H1 (cell line): Measurements from ENCODE around the gene KLHL29. TPM values are rescaled to one million over a fixed set of nuclear protein-coding genes. Genes with fewer than 3 reads are reported as not detected.

Experiments
- CTCF ChIA-PET: fragments of 300-600 bp; sonication (Branson Sonifier 250); formaldehyde crosslinking; loops from one replicate; lab custom pipeline; 2021; ENCODE audit not compliant: partially characterized antibody; lab: Charles Lee
- POLR2A ChIA-PET: fragments of 300-600 bp; sonication (Branson Sonifier 250); formaldehyde crosslinking; loops from one replicate; lab custom pipeline; 2021; ENCODE audit warnings: inconsistent platforms; ENCODE audit not compliant: partially characterized antibody; lab: Charles Lee
- DNase-seq, 2 experiments: peaks; one replicate each; pipeline versions ENCODE4 v3.0.0 to v3.0.0-alpha.2; 2010 to 2022; ENCODE audit warnings: low spot score in 2 of 2, low read depth in 1 of 2, mixed read lengths in 1 of 2
- FAIRE-seq: peaks from 2 replicates; lab custom pipeline; 2011; peaks lifted over from hg19 to GRCh38; lab: Jason Lieb, UNC
- H2AFZ ChIP-seq: 2 replicates; pipeline ENCODE4 v1.8.1; 2012; ENCODE audit warnings: low read length, inconsistent platforms
- H2AK5ac ChIP-seq: 2 replicates; pipeline ENCODE4 v1.6.1; 2013; ENCODE audit warnings: low read depth, low read length
- H2BK120ac ChIP-seq: replicated peaks from 2 replicates; pipeline ENCODE3; 2013; ENCODE audit warnings: low read depth, low read length, inconsistent platforms
- H2BK12ac ChIP-seq: 2 replicates; pipeline ENCODE4 v1.6.1; 2013; ENCODE audit warnings: low read depth, low read length
- H2BK15ac ChIP-seq: 2 replicates; pipeline ENCODE4 v1.6.1; 2013; ENCODE audit warnings: low read length
- H2BK20ac ChIP-seq: 2 replicates; pipeline ENCODE4 v1.6.1; 2013; ENCODE audit warnings: low read length
- H2BK5ac ChIP-seq: 2 replicates; pipeline ENCODE4 v1.6.1; 2013; ENCODE audit warnings: low read depth, low read length
- H3K14ac ChIP-seq: 2 replicates; pipeline ENCODE4 v1.6.1; 2013; ENCODE audit warnings: inconsistent platforms; ENCODE audit not compliant: insufficient read length
- H3K18ac ChIP-seq: 2 replicates; pipeline ENCODE4 v1.6.1; 2013; ENCODE audit warnings: low read length; ENCODE audit errors: extremely low read depth
- H3K23ac ChIP-seq: 2 replicates; pipeline ENCODE4 v1.6.1; 2013; ENCODE audit warnings: inconsistent platforms; ENCODE audit not compliant: insufficient read length
- H3K23me2 ChIP-seq: 2 replicates; pipeline ENCODE4 v1.6.1; 2013; ENCODE audit warnings: low read depth, low read length
- H3K27ac ChIP-seq: 2 replicates; pipeline ENCODE4 v1.6.1; 2011; ENCODE audit warnings: low read depth, low read length, inconsistent platforms
- H3K27me3 ChIP-seq, 4 experiments: replicated peaks in 1 of 4; 1 replicate in 1 of 4; 2 replicates in 3 of 4; pipeline versions ENCODE4 v1.6.1 to v1.8.1; 2011 to 2013; ENCODE audit warnings: low read length in 3 of 4, mild to moderate bottlenecking in 3 of 4, inconsistent platforms in 2 of 4, mixed read lengths in 2 of 4, moderate library complexity in 1 of 4; ENCODE audit not compliant: control insufficient read depth in 3 of 4, insufficient read depth in 3 of 4; ENCODE audit errors: extremely low read depth in 1 of 4
- H3K36me3 ChIP-seq, 4 experiments: 2 replicates each; pipeline versions ENCODE4 v1.6.1 to v1.8.1; 2011 to 2013; ENCODE audit warnings: mild to moderate bottlenecking in 4 of 4, low read length in 3 of 4, moderate library complexity in 2 of 4, control low read depth in 1 of 4, inconsistent platforms in 1 of 4; ENCODE audit not compliant: insufficient read depth in 4 of 4, control insufficient read depth in 2 of 4
- H3K4ac ChIP-seq: replicated peaks from 2 replicates; pipeline ENCODE3; 2013; ENCODE audit warnings: low read length, low read depth, mixed read lengths, inconsistent platforms; ENCODE audit not compliant: insufficient read length
- H3K4me1 ChIP-seq, 4 experiments: replicated peaks in 1 of 4; 1 replicate in 1 of 4; 2 replicates in 3 of 4; pipeline versions ENCODE4 v1.6.1 to v1.8.1; 2011 to 2013; ENCODE audit warnings: low read length in 3 of 4, inconsistent platforms in 2 of 4, mixed read lengths in 1 of 4; ENCODE audit not compliant: insufficient read depth in 4 of 4, control insufficient read depth in 3 of 4
- H3K4me2 ChIP-seq, 2 experiments: 2 replicates each; pipeline versions ENCODE4 v1.6.1 to v1.8.1; 2011 to 2013; ENCODE audit warnings: low read depth in 2 of 2, low read length in 2 of 2, control low read depth in 1 of 2, inconsistent platforms in 1 of 2, mild to moderate bottlenecking in 1 of 2; ENCODE audit not compliant: insufficient read depth in 1 of 2
- H3K4me3 ChIP-seq, 4 experiments: fragments of 200-600, 300-600 bp in 1 of 4; sonication (generic), shearing (Covaris generic), sonication (Bioruptor Twin) in 1 of 4; 2 replicates each; pipeline versions ENCODE4 v1.5.1 to v1.8.1; 2011 to 2016; ENCODE audit warnings: low read length in 4 of 4, low read depth in 3 of 4, control low read depth in 2 of 4, inconsistent platforms in 2 of 4, mild to moderate bottlenecking in 2 of 4, mixed read lengths in 1 of 4, moderate library complexity in 1 of 4; ENCODE audit not compliant: insufficient read depth in 2 of 4; ENCODE audit errors: extremely low read depth in 1 of 4
- H3K56ac ChIP-seq: replicated peaks from 2 replicates; pipeline ENCODE3; 2013; ENCODE audit warnings: low read depth, mild to moderate bottlenecking, mixed read lengths, low read length, inconsistent platforms; ENCODE audit not compliant: insufficient read length
- H3K79me1 ChIP-seq: 2 replicates; pipeline ENCODE4 v1.6.1; 2013; ENCODE audit warnings: low read depth, low read length, control low read depth
- H3K79me2 ChIP-seq, 2 experiments: 2 replicates each; pipeline versions ENCODE4 v1.6.1 to v1.8.1; 2012 to 2013; ENCODE audit warnings: low read length in 2 of 2, mild to moderate bottlenecking in 2 of 2, inconsistent platforms in 1 of 2; ENCODE audit not compliant: insufficient read depth in 2 of 2, control insufficient read depth in 1 of 2
- H3K9ac ChIP-seq, 4 experiments: replicated peaks in 1 of 4; 1 replicate in 1 of 4; 2 replicates in 3 of 4; pipeline versions ENCODE4 v1.6.1 to v1.8.1; 2011 to 2013; ENCODE audit warnings: low read depth in 3 of 4, low read length in 3 of 4, control low read depth in 2 of 4, mild to moderate bottlenecking in 2 of 4, moderate library complexity in 2 of 4, inconsistent platforms in 1 of 4; ENCODE audit errors: extremely low read depth in 1 of 4
- H3K9me3 ChIP-seq, 2 experiments: 2 replicates each; pipeline versions ENCODE4 v1.6.1 to v1.8.1; 2012 to 2013; ENCODE audit warnings: mild to moderate bottlenecking in 2 of 2, moderate library complexity in 2 of 2, control low read depth in 1 of 2, inconsistent platforms in 1 of 2, low read depth in 1 of 2, low read length in 1 of 2, mixed read lengths in 1 of 2; ENCODE audit not compliant: insufficient read depth in 2 of 2
- H4K20me1 ChIP-seq, 2 experiments: replicated peaks in 1 of 2; 2 replicates each; pipeline versions ENCODE3 to v1.8.1; 2011 to 2013; ENCODE audit warnings: inconsistent platforms in 2 of 2, low read length in 2 of 2, mild to moderate bottlenecking in 1 of 2; ENCODE audit not compliant: insufficient read depth in 2 of 2, control insufficient read depth in 1 of 2
- H4K5ac ChIP-seq: 2 replicates; pipeline ENCODE4 v1.6.1; 2013; ENCODE audit warnings: low read length, low read depth, mixed read lengths, inconsistent platforms; ENCODE audit not compliant: insufficient read length
- H4K8ac ChIP-seq: 2 replicates; pipeline ENCODE4 v1.8.0; 2013; ENCODE audit warnings: mild to moderate bottlenecking, moderate library complexity, low read length, inconsistent platforms; ENCODE audit not compliant: insufficient read depth; ENCODE audit errors: extremely low read depth
- H4K91ac ChIP-seq: replicated peaks from 2 replicates; pipeline ENCODE3; 2013; ENCODE audit warnings: low read length, mixed read lengths, inconsistent platforms; ENCODE audit not compliant: insufficient read length
- FOSL1 ChIP-seq: IDR thresholded peaks from 2 replicates; pipeline ENCODE4 v1.6.1; 2011; ENCODE audit warnings: mild to moderate bottlenecking, low read depth, low read length, moderate library complexity; ENCODE audit not compliant: insufficient read depth
- KDM4A ChIP-seq: IDR thresholded peaks from one replicate; pipeline ENCODE4 v1.7.1; 2012; ENCODE audit warnings: low read depth, mild to moderate bottlenecking, moderate library complexity, low read length, inconsistent platforms; ENCODE audit not compliant: severe bottlenecking
- ZNF274 ChIP-seq: IDR thresholded peaks from 2 replicates; pipeline ENCODE4 v1.7.0; 2012; ENCODE audit warnings: low read length, borderline replicate concordance; ENCODE audit errors: extremely low read depth
- WGBS, 2 experiments: shearing (Covaris generic) in 1 of 2; methylation state at CpG; one replicate each; pipeline versions ENCODE4 v1.1.6 to v1.1.7; 2013 to 2015; ENCODE audit warnings: low lambda C conversion rate in 2 of 2, mixed read lengths in 2 of 2, inconsistent platforms in 1 of 2, low coverage in 1 of 2, missing lambda C conversion rate in 1 of 2; ENCODE audit not compliant: insufficient replicate concordance in 2 of 2, insufficient coverage in 1 of 2, insufficient read length in 1 of 2; ENCODE audit errors: extremely low coverage in 1 of 2, missing lambda C conversion rate in 1 of 2; 5-methylcytosine and 5-hydroxymethylcytosine counted together
- polyA plus RNA-seq, 7 experiments: library from polyadenylated mRNA; depleted of rRNA in 3 of 7; stranded (reverse) in 5 of 7; unstranded in 2 of 7; fragments of >200 nt in 5 of 7; fragments of 200-250 nt in 2 of 7; gene quantifications; 1 replicate in 5 of 7; 2 replicates in 1 of 7; 4 replicates in 1 of 7; pipeline versions ENCODE4 v1.2.1 to v1.2.3, GENCODE V29; 2011 to 2013; ENCODE audit warnings: missing spikeins in 2 of 7, mixed read lengths in 2 of 7
- total RNA-seq: library from RNA; stranded (reverse); fragmentation: NEBNext Ultra II Directional; extraction: Animal tissue kit (Norgen Biotek cat#: 25700); gene quantifications from 2 replicates; pipeline ENCODE4 v1.2.1, GENCODE V29; 2021

The KLHL29 gene
- total and polyA plus RNA-seq, 2 of the 8 experiments (the other 6 are each of a cell fraction or from before 2014, with no cell fraction given) = 1.1 to 4.7 TPM

DNA sequence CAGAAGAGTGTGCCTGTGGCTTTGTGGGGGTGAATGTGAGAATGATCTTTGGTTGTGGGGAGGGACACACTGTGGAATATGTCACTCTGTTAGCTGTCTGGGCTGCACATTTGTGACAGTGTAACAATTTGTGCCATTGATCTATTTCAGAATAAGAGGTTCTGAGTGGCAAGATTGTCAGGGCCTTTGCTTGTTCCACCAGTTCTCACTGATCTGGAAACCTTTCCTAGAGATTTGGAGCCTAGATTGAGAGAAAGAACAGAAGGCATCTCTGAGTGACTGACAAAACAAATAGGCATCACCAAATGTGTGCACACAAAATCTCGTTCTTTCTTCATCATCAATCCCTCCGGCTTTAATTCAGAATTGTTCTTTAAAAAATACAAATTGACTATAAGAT is 153.6 kb downstream of the KLHL29 start:
- Histone ChIP-seq H3K4me2 (no peak overlapping the region), H3K27ac (no peak overlapping the region), H3K9me3 (no peaks in the 10 kb centered on the region), H3K56ac (no peak overlapping the region), H3K27me3 (no peaks in the 10 kb centered on the region), H4K20me1 (no peaks in the 10 kb centered on the region), H3K18ac (no peak overlapping the region), H3K79me1 (no peaks in the 10 kb centered on the region), H3K4ac (no peak overlapping the region), H2BK5ac (no peak overlapping the region), H2BK20ac (no peak overlapping the region), H4K5ac (no peak overlapping the region), H2BK15ac (no peak overlapping the region), H2AFZ (no peak overlapping the region), H4K91ac (no peak overlapping the region), H4K8ac (no peak overlapping the region), H3K79me2 (no peaks in the 10 kb centered on the region), H2BK12ac (no peak overlapping the region), H3K9ac (no peak overlapping the region), H3K4me1 (peaks cover under 1 to 7% (median 3%) of the 10 kb centered on the region in 4 experiments; a peak in 5 of 7 replicates), H3K4me3 (no peak overlapping the region), H3K23ac (no peak overlapping the region), H2AK5ac (no peak overlapping the region), H3K23me2 (no peaks in the 10 kb centered on the region), H2BK120ac (no peak overlapping the region), H3K14ac (no peak overlapping the region), H3K36me3 (no peaks in the 10 kb centered on the region)
- WGBS, 2 experiments = 96% methylated on average over 2 of the region's 2 CpGs; no CpG with 5 or more reads in 1 of the 2 experiments
- no peak for FAIRE-seq
- CTCF ChIA-PET = interaction anchor here (0.8 to 1.6 kb wide), 6 partner anchors 8 to 134 kb away, joined by 3 read pairs; no protein-coding TSS in a partner anchor
- POLR2A ChIA-PET = no interaction called here
- no peak for DNase-seq
- TF ChIP-seq ZNF274 (no peak), FOSL1 (no peak), KDM4A (no peak)
